Activated naive CD4-positive, alpha-beta T cell treated with Interleukin-2 at 50 U/mL for 16 hours (primary cell): ENCODE measurements around the gene PRLR.

Experiments
- DNase-seq: peaks from one replicate; pipeline ENCODE4 v3.0.0-alpha.2; 2020

Gene PRLR

DNA sequence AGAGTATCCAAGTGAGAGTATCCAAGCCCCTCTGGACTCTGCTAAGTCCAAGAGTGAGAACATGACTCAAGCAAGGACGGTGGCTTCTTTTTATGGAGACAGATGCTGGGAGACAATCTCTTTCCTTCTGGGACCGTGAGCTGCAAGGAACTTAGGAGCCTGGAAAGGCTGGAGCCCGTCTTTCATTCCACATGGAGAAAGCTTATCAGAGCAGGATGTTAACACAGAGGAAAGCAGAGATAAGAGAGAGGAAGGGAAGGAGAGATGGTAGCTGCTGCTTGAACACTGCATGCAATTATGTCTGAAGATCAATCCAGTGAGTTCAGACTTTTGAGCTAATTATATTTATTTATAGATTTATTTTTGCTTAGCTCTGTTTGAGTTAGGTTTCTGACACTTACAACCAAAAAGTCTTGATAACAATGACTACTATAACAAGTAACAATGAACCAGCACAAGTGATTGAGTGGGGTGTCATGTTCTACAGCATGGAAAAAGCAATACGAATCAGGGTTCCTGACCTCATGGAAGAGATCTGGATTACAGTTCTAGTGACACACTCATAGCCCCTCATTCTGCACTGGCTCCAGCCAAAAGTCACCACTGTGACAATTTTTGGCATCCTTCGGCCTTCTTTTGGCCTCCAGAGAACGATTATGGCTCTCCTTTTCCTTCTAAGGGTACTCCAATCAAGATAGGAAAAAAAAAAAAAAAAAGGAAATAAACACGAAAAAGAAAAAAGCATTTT is 71.5 kb downstream of the PRLR start:
- DNase-seq = no peak

DNA sequence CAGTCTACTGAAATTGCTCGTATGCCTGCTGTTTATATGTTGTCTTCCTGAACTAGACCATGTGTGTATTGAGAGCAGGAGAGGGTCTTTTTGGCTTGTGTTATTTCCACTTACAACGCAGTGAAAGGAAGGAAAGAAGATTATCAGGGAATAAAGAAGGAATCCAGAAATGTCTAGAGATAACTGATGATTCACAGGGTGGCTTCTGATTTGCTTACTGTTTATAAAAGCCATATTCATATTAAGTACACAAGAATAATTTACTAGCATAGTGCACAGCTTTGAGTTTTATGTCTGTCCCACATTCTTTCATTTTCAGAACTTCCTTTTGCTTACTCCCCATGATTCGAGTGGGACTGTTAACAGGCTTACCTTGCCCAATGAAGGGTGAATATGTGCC is 72.1 kb downstream of the PRLR start:
- DNase-seq = no peak

DNA sequence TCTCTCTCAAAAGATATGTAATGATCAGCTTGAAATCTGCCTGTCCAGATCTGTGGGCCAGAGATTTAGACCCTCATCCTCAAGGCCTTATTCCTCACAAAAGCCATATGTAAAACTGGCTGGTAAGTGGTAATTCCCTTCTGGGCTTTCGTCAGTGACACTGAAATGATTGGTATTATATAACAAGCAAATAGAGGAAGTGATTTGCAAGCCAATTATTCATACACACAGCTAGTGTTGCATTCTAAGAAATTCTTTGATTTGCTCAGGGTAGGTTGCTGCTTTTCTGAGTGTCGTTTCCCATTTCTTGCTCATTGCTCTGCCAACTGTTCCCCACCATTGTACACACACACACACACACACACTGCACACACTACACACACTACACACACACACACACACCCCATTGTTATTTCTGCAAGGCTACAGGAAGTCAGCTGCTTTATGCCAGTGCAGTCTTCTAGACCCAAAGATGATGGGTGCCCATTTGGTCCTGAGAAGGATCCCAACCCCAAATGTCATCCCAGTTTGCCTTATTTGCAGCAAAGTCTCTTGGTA is 76.8 kb downstream of the PRLR start:
- no peak for DNase-seq

DNA sequence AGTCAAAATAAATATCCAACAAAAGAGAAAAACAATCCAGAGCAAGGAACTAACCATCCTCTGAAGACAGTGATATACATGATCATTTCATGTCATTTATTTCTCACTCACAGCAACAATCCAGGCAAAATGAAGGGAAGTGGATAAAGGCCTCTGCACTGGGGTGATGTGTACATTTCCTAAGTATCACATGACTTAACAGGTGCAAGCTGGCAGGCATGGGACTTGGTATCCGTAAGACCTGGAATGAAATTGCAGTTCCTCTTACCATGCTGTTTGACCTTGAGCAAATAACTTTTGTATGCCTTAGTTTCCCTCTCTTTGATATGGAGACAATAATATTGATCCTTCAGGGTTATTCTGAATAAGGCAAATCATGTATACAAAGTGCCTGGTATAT is 77.6 kb downstream of the PRLR start:
- DNase-seq = no peak

DNA sequence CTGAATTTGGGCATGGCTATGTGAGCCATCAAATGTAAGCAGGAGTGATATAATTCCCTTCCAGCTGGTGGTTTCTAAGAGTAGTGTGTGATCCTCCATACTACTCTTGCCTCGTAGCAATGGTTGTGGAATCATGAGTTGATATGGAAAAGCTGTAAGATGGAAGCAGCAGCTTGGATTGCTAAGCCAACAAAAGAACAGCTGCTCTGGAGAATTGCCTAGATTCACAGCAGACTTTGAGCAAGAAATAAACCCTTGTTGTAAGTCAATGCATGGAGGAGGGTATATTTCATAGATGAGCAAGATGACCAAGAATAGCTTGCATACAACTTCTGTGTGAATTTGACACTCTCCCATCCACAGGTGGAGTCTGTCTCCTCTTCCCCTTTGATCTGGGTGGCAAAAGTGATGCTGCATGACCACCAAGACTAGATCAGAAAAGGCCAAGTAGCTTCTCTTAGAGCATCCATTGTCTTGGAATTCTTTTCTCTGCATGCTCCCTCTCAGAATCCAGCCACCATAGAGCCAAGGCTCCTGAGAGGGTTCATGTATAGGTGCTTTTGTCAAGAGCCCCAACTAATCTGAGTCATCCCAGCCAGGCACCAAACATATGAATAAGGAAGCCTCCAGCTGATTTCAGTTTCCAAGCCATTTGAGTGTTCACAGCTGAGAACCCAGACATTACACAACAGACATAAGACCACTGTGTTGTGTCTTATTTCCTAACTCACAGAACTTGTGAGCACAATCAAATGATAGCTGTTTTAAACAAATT is 79.0 kb downstream of the PRLR start:
- DNase-seq = no peak

DNA sequence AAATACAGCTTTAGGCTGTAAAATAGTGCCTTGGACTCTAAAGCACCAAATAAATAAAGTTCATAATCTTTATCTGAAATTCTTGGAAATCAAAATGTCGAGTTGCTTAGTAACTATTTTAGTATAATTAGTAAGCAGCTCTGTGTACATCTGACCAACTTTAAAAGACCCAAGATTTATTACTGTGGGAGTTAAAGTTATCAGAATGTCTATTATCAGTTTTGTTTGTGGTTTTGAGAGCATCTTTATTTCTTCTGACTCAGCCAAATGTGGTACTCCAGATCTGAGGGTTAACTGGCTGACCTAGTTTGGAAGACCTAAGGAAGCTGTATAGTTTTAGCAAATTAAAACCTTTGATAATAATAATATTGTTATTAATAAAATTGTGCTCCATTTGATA is 81.2 kb downstream of the PRLR start:
- DNase-seq = no peak

DNA sequence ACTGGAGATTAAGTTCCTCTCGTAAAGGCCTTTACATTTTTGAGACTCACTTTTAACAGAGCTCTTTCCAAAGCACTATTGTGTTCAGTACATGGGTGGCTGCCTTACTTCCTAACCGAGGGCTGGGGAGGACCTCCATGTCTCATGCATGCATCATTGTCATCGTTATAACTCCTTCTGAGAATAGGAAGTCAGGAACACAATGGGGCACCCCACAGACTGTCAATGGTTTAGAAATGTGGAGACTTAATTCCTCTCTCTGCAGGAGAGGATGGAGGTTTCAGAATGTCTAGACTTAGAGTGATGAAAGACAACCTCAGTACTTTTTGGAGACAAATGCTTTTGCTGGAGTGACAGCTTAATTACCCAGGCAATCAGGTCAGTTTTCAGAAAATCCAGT is 83.9 kb downstream of the PRLR start:
- no peak for DNase-seq

DNA sequence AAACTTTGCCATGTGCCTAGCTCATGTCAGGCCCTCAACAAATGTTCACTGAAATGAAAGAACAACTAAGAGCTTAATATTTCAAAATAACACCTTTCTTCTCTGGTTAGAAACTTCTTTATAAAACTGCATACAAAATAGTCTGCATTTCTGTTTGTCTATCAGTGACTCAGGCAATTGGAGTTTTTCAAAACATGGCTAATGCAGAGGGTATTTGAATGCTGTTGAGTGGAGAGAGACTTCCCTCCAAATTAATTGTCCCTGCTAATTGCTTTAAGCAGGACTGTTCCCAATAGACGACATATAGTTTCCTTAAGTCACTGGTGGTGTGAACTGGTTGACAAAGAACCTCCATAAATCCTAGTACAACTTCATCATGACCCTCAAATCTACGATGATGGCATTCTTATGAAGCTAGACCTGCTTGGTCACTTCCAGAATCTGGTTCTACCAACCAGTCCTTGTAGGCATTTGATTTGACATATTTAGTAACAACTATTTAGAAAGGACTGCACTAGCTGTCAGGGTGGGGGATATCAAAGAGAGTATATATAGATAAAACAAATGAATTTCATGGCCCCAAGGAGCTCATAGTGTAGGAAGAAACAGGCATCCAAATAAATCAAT is 84.5 kb downstream of the PRLR start:
- DNase-seq = no peak

DNA sequence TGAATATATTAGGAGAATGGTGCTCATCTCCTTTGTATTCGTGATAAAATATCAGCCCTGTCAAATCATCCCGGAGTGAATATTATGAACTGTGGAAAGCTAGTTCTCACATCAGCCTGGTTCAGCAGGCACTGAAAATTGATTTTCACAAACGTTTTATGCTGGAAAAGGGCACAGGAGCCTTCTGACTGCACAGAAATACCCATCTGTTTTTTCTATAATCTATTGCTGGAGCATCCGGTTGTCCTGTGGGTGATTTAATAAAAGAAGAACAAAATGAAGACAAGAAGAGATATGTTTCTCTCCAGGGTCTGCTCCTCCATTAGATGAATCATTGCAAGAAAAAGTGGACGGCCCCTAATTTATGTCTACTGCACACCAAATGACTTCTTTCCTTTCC is 85.3 kb downstream of the PRLR start:
- DNase-seq = no peak

DNA sequence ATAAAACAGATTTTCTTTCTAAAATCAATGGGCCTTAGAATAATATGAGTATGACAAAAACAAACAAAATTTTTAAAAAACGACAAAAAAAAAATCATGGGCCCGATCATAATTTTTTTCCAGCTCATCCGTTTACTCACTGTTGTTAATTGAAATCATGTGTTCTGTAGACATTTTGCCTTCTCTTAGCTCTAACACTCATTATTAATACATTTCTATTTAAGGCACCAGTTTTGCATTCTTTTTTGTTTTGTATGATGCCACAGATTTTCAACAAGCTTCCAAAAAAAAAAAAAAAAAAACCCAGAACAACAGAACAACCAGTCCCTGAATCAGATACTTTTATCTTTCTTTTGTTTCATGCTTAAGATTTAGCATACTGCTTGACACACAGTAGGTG is 86.4 kb downstream of the PRLR start:
- DNase-seq = no peak

DNA sequence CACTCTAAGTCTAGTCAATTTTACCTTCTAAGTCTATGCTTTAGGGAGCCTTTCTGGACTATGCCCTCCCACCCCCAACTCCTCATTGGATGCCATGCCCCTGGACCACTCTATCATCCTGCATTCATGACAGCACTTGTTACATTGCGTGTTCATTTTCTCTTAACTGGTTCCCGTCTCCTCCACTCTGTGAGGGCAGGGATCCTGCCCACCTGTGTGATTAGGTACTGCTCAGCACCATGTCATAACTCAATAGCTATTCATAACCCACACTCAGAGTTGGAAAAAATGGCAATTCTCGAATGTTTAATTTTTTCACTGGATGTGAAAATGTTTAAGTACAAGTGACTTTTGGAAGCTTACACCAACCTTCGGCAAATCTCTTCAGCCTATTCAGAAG is 88.5 kb downstream of the PRLR start:
- DNase-seq = no peak

DNA sequence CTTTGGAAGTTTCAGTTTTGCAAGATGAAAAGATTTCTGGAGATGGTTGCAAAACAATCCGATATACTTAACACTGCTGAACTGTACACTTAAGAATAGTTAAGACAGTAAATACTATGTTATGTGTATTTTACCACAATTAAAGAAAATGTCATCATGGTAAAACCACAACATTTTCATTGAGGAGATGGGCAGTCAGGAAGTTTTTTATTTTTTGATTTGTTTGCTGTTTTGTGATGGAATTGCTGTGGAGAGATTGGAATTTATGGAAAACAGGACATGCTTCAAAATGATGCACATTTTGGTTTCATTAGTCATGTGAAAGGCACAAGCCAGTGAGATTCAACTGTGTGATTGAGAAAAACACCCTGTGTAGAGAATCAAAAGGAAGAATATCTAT is 92.1 kb downstream of the PRLR start:
- no peak for DNase-seq

DNA sequence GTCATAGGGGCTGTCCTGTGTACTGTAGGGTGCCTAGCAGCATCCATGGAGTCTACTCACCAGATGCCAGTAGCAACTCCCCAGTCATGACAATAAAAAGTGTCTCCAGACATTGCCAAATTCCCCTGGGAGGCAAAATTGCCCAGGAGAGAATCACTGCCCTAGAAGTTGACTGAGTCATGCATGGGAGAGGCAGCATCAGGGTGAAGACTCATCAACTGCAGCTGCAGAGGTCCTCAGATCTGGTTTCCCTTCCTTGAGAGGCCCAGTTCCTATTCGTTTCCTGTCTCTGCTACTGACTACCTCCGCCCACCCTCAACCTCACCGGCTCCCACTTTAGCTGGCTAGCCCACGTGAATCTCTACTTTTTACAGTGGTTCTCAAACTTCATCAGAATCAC is 93.9 kb downstream of the PRLR start:
- peak; percentile 4 for DNase-seq

DNA sequence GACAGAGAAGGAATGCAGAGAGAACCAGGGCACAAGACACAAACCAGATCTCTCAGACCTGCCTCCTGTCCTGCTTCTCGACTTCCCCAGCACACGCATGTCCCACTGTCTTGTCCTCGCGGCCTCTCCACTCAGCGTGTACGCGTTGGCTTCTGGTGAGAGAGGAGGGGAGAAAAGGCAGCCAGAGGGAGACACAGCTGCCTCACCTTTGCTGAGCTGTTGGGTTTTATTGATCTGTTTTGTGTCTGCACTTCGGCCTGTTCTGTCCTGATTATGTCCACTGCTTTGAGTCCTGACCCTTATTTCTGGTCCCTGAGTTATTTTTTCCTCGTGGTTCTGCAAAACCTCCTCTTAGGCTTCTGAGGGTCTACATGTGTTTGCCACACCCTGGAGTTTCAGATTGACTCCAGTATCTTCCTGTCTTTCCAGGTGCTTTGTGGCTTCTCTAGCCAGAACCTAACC is 95.0 kb downstream of the PRLR start:
- DNase-seq = no peak

DNA sequence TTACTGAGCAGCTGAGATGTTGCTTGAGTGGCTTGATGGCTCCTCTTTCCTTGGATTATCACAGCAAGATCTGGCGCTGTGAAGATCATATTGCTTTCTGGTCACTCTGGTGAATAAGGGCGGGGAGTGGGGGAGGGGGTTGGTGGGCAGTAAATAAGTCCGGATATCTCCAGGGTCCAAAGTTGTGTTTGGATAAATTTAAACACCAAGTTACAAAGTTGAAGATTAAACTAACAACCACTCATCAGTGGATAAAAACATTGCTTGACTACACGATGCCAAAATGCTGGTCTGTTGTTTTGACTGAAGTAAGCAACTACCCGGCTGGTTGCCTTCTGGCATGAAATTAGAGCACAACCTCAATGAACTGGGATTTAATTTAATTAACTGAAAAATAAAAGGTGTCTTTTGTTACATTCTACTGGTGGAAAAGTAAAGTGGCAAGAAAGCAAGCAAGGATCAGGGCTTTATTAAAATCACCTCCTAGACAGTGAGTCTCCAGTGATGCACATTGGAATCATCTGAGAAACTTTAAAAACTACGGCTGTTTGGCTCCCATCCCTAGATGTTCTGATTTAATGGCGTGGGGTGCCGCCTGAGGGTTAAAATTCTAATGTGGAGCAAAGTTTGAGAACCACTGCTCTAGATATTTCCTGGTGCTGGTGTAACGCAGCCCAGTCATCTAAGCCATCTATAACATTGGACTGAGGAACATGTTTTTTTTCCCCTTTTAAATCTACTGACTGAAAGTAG is 95.8 kb downstream of the PRLR start:
- DNase-seq = no peak

DNA sequence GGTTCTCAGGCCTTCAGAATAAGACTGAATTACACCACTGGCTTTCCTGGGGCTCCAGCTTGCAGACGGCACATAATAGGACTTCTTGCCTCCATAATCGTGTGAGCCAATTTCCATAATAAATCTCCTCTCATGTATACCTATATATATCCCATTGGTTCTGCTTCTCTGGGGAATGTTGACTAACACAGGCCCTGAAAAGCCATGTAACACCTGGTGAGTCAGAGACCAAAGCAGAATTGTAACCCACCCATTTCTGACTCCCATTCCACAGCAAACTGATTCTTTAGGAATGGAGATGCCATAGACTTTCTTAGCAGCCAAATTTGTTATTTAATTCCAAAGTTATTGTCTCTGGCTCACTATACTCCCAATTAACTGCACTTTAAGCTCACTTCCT is 97.1 kb downstream of the PRLR start:
- DNase-seq = no peak

DNA sequence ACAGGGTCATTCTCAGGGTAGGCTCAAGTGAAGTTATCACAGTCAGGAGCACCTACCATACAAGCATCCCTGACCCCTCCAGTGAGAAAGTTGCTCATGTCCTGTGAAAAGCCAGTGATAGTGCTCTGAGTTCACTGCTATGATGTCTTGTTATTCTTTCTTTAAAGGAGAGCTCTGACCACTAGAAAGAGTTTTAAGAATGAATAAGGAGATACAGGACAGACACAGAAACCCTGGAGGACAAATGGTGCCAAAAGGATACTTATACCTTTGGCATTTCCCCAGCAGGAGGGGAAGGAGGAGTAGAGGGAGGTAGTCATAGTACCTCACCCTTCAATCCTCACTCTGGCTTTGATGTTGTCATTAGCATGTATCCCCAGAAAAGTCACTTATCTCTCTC is 98.6 kb downstream of the PRLR start:
- DNase-seq = no peak

DNA sequence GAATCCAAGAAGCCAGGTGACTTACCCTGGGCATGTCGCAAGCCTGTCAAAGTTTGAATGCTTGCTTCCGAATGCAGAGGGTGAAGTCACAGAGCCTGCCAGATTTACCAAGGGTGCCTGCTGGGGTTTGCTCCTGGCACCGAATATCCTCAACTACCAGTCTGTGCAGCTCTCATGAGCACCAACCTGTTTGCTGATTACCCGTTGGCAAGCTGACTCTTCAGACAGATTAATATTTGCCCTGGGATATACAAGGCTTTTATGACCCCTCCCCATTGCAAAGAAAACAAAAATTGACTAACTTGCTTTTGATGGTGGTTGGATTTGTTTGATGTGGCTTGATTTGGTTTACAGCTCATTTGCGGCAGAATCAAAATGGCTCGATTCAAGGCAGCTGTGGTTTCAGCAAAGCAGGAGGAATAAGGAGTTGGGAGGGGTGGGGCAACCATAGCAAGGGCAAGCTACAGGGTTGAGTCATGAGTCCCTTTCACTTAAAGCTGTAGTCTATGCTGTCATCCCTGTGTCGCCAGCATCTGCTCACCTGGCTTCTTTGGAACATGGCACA is 100.3 kb downstream of the PRLR start:
- DNase-seq = peak; percentile 49

DNA sequence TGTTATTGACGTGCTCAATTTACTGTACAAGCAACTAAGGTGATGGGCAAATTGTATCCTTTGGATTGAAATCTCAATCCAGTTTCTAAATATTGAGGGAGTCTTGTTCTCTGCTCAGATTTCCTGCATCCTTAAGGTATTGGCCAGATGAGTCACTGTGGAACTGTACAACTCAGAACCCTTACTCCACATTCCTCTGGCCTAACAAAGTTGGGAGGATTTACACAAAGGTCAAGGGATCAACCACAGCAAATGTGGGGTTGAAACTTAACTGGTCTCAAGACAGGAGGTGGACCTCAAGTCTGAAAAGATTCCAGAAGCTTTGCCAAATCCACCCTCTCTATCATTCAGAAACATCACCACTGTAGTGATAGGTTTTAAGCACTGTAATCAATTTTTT is 101.0 kb downstream of the PRLR start:
- no peak for DNase-seq

DNA sequence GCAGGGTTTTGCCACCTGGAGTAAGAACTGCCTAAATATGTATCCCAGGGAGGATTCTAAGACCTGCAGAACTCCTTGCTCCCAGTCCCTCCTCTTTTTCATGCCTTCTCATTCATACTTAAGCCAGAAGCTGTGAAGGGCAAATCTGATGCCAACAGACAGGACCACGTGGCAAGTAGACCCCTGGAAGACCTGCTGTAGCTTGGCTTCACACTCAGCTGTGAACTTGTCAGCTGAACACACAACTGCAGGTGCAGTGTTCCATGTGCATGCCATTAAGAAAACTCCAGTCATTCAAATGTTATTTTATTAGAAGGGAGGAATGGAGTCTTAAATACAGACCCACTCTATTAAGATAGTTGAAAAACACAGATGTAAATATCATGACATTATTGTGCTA is 103.3 kb downstream of the PRLR start:
- no peak for DNase-seq

DNA sequence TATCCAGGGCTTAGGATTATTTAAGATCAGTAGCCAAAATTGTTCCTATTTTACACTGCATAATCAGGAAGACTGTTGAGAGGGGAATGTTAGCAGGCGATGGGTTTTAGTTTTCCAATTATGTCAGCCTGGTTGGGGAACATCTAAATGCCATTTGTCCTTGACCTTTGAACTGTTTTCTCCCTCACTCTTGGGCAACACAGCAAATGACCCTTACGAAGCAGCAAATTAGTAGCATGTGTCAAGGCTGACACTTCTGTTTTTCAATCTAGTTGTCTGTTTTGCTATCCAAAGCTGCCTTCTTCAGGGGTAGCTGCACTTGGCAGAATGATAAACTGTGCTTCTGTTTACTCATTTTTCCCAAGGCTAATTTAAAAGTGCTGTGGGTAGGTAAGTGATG is 104.5 kb downstream of the PRLR start:
- DNase-seq = no peak

DNA sequence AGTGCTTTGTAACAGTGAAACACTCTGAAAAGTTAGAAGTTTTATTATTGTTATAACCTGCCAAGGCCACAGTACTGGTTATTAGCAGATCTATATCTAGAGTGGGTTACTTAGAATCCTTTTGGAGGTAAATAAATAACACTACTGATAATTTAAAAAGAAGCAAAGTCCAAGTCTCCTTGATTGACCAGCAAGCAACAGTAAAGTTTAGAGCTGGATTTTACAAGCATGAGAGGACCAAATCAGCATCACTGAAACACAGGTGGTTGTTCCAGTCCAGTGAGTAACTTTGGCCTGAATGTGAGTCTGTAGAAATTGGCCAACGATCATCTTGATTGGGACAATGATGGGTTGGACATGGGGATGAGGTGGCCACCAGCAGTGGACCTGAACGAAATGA is 105.4 kb downstream of the PRLR start:
- no peak for DNase-seq

DNA sequence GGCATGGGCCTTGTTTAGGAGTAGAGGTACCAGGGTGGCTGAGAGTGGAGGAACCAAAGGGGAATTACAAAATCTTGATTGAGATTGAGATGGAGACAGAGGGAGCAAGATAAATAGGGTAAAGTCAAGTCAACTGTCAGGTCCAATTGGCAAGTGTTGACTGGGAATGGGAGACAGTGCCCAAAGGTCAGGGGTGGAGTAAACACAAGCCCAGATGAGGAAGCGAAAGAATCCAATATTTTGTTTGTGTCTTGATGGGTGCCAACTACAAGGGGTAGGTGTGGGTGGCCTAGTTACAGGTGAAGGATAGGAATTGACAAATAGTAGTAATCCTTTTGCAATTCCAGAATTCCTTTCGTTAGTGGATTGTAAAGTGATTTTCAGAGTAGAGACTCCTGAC is 107.5 kb downstream of the PRLR start:
- DNase-seq = no peak
